ENCODE results near the gene UBE2Q2. TPM values are rescaled to one million over a fixed set of nuclear protein-coding genes. Genes with fewer than 3 reads are reported as not detected.
"Not testable (repeated sequence)": the region's sequence is repeated elsewhere in the genome, so short reads cannot be mapped to it uniquely, and the experiment has no call there.

The UBE2Q2 gene
- total and polyA plus RNA-seq, 4 donors = 38.2 to 86.4 (median 41.0) TPM

DNA sequence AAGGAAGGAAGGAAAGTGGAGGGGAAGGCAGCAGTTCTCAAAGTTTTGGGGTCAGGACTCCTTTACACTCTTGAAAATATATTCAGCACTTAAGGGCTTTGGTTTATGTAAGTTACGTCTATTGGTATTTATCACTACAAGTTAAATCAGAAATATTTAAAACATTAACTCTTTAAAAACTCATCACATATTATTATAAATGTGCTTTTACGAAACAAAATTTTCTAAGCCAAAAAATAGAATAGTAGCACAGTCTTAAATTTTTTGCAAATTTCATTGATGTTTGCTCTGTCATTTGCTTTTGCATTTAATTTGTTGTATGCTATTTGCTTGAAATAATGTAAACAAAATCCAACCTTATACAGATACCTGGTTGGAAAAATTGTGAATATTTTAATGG lies 7.5 kb downstream of the UBE2Q2 start:
- no peaks in the 10 kb centered on the region for H3K27me3 ChIP-seq (ENCODE audit: control insufficient read depth in 1 of 2, insufficient read depth in 2 of 2, low read length in 1 of 2)
- no peak overlapping the region for H3K27ac ChIP-seq (ENCODE audit: low read depth in 1 of 2, low read length in 2 of 2)
- intact Hi-C loops (cut with DNase I) = no loop called here
- no peak overlapping the region for H3K4me3 ChIP-seq (ENCODE audit: low read length in 2 of 2)
- no peak for ATAC-seq (ENCODE audit: low FRiP score)
- H3K36me3 ChIP-seq (ENCODE audit: control insufficient read depth in 1 of 2, insufficient read depth in 2 of 2, low read length in 1 of 2) = peaks cover 0 to 2% of the 10 kb centered on the region in 2 donors
- no peak for DNase-seq
- peaks cover 0 to 4% of the 10 kb centered on the region in 2 donors for H3K4me1 ChIP-seq (ENCODE audit: control insufficient read depth in 1 of 2, insufficient read depth in 2 of 2, low read length in 2 of 2)
- H3K9me3 ChIP-seq (ENCODE audit: control insufficient read depth, low read length) = no peaks in the 10 kb centered on the region
- whole genome bisulfite sequencing, 2 donors = 97 to 98% methylated on average over 2 of the region's 2 CpGs

DNA sequence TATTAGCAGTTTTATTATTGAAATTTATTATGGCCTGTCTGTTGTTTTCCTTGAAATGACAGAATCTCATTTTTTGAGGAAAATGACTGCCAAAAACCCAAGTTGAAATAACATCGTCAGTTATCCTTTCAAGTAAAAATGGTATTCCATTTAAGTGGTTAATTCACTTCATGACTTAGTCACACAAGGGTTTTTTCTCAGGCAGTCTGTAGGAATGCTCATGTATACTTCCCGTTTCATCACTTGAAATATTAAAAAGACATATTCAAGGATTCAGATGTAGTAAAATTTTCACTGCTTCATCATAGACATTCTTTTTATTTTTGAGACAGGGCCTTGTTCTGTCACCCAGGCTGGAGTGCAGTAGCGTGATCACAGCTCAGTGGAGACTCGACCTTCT lies 8.3 kb downstream of the UBE2Q2 start:
- H3K9me3 ChIP-seq (ENCODE audit: control insufficient read depth, low read length); H3K4me1 ChIP-seq (ENCODE audit: control insufficient read depth in 1 of 2, insufficient read depth in 2 of 2, low read length in 2 of 2); intact Hi-C loops (cut with DNase I); ATAC-seq (ENCODE audit: low FRiP score); DNase-seq; H3K27me3 ChIP-seq (ENCODE audit: control insufficient read depth in 1 of 2, insufficient read depth in 2 of 2, low read length in 1 of 2); H3K36me3 ChIP-seq (ENCODE audit: control insufficient read depth in 1 of 2, insufficient read depth in 2 of 2, low read length in 1 of 2); H3K4me3 ChIP-seq (ENCODE audit: low read length in 2 of 2); H3K27ac ChIP-seq (ENCODE audit: low read depth in 1 of 2, low read length in 2 of 2): not testable (repeated sequence)
- WGBS, 2 donors = 72 to 85% methylated on average over 4 of the region's 4 CpGs

DNA sequence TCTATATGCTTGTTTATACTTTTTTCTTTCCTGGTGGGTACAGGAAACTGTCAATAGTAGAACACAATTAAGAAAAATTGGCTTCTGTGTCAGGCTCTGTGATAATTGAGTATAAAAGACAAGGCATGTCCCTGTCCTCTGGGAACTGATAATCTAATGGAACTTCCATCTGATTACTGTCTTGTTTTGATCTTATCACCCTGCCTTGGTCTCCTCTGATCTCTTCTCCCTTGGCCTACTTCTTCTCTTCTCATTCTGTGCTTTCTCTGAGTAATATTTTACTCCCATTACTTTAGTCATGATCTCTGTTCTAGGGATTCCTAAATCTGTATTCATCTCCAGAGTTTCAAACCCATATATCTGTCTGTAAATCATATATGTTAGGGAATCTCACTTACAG lies 14.6 kb downstream of the UBE2Q2 start:
- Histone ChIP-seq H3K9me3 (ENCODE audit: control insufficient read depth, low read length) (no peaks in the 10 kb centered on the region), H3K27me3 (ENCODE audit: control insufficient read depth in 1 of 2, insufficient read depth in 2 of 2, low read length in 1 of 2) (no peaks in the 10 kb centered on the region), H3K4me3 (ENCODE audit: low read length in 2 of 2) (no peak overlapping the region), H3K4me1 (ENCODE audit: control insufficient read depth in 1 of 2, insufficient read depth in 2 of 2, low read length in 2 of 2) (no peaks in the 10 kb centered on the region), H3K27ac (ENCODE audit: low read depth in 1 of 2, low read length in 2 of 2) (no peak overlapping the region), H3K36me3 (ENCODE audit: control insufficient read depth in 1 of 2, insufficient read depth in 2 of 2, low read length in 1 of 2) (peaks cover 0 to 2% of the 10 kb centered on the region in 2 donors)
- DNase-seq (no peak), ATAC-seq (ENCODE audit: low FRiP score) (no peak)
- intact Hi-C loops (cut with DNase I) = no loop called here

DNA sequence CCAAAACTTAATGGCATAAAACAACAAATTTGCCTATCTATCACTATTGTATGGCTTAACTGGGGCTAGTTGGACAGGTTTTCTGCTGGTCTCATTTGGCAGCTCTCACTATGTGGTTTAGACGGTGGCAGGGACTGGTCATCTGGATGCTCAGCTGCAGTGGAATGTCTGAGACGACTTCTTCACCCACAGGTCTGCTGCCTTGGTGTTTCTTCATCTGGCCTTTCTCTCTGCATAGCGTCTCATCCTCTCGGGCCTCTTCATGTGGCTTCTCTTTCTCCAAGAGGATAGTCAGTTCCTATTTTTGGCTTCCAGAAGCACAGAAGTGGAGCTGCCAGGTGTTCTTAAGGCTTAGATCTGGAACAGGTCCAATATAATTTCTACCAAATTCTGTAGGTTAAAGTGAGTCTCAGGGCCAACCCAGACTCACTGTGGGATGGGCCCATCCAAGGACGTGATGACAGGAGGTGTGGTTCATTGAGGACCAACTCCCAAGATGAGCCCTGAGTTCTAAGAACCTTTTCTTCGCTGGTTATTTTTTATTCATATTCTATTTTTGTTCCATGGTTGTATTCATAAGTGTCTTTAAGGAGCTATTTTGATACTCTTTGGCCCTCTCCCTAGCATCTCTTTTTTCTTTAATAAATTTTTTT lies 18.6 kb downstream of the UBE2Q2 start:
- no peak overlapping the region for H3K4me3 ChIP-seq (ENCODE audit: low read length in 2 of 2)
- no peaks in the 10 kb centered on the region for H3K4me1 ChIP-seq (ENCODE audit: control insufficient read depth in 1 of 2, insufficient read depth in 2 of 2, low read length in 2 of 2)
- no peaks in the 10 kb centered on the region for H3K36me3 ChIP-seq (ENCODE audit: control insufficient read depth in 1 of 2, insufficient read depth in 2 of 2, low read length in 1 of 2)
- intact Hi-C loops (cut with DNase I) = no loop called here
- ATAC-seq (ENCODE audit: low FRiP score) (no peak), DNase-seq (no peak)
- WGBS, 2 donors = 90 to 94% methylated on average over 6 of the region's 6 CpGs
- no peaks in the 10 kb centered on the region for H3K27me3 ChIP-seq (ENCODE audit: control insufficient read depth in 1 of 2, insufficient read depth in 2 of 2, low read length in 1 of 2)
- no peak overlapping the region for H3K27ac ChIP-seq (ENCODE audit: low read depth in 1 of 2, low read length in 2 of 2)
- H3K9me3 ChIP-seq (ENCODE audit: control insufficient read depth, low read length) = no peaks in the 10 kb centered on the region

DNA sequence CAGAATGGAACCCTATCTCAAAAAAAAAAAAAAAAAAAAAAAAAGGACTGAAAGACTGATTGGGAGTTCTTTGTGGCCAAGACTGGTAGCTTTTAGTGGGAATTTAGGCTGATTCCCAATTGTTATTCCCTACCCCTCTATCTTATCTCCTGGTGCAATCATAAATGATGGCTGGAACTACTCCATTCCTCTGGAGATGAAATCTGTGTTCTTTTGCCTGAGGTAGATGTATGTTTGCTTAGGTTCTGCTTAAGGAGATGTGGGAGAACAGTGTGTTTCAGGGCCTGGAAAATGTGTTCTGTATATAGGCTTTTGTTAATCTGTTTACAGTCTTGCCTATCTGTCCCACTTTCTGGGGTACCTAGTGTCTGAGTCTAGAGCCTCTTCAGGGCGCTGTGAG lies 19.5 kb downstream of the UBE2Q2 start:
- 100% methylated on average over 1 of the region's 1 CpG for WGBS, 2 donors
- H3K4me3 ChIP-seq (ENCODE audit: low read length in 2 of 2) = no peak overlapping the region
- intact Hi-C loops (cut with DNase I) = no loop called here

DNA sequence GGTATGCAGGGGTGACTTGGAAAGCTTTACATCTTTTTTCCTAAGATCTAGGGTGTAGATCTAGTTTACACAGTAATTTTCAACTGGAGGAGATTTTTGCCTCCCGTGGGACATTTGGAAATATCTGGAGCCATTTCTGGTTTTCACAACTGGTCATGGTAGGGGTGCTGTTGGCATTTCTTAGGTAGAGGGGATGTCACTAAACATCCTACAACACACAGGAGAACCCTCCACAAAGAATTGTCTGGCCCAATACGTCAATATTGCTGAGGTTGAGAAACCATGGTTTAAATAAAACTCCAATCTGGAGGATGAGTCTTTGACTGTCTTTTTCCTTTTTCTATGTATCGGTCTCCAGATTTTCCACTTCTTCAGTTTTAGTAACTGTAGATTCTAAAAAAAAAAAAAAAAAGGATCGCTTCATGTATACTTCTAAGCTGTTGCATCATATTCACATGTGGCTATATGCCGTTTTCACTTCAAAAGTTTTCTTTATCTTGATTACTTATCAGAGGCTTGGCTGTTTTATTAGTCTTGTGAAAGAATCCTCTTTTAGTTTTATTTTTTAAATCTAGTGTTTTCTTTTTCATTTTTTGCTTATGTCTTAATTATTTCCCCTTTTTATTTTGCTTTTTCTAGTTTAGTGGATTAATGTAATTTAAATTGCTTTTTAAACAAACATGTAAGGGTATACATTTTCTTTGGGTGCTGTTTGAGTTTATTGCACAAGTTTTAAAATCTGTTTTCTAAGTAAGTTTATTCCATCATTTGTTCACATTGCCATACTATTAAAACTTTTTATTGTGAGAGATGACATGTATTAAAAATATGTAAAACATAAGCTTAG lies 21.2 kb downstream of the UBE2Q2 start:
- WGBS, 2 donors = 84% methylated on average over 5 of the region's 5 CpGs
- Histone ChIP-seq H3K9me3 (ENCODE audit: control insufficient read depth, low read length) (no peaks in the 10 kb centered on the region), H3K4me1 (ENCODE audit: control insufficient read depth in 1 of 2, insufficient read depth in 2 of 2, low read length in 2 of 2) (no peaks in the 10 kb centered on the region), H3K36me3 (ENCODE audit: control insufficient read depth in 1 of 2, insufficient read depth in 2 of 2, low read length in 1 of 2) (peaks cover 0 to 1% of the 10 kb centered on the region in 2 donors), H3K27ac (ENCODE audit: low read depth in 1 of 2, low read length in 2 of 2) (no peak overlapping the region), H3K27me3 (ENCODE audit: control insufficient read depth in 1 of 2, insufficient read depth in 2 of 2, low read length in 1 of 2) (no peaks in the 10 kb centered on the region), H3K4me3 (ENCODE audit: low read length in 2 of 2) (no peak overlapping the region)
- DNase-seq (no peak), ATAC-seq (ENCODE audit: low FRiP score) (no peak)
- intact Hi-C loops (cut with DNase I) = no loop called here

More for the DNA sequence above, 19.5 kb downstream of the UBE2Q2 start:
- ATAC-seq (ENCODE audit: low FRiP score) (no peak), DNase-seq (no peak)
- Histone ChIP-seq H3K27ac (ENCODE audit: low read depth in 1 of 2, low read length in 2 of 2) (no peak overlapping the region), H3K36me3 (ENCODE audit: control insufficient read depth in 1 of 2, insufficient read depth in 2 of 2, low read length in 1 of 2) (no peaks in the 10 kb centered on the region), H3K9me3 (ENCODE audit: control insufficient read depth, low read length) (no peaks in the 10 kb centered on the region), H3K4me1 (ENCODE audit: control insufficient read depth in 1 of 2, insufficient read depth in 2 of 2, low read length in 2 of 2) (no peaks in the 10 kb centered on the region), H3K27me3 (ENCODE audit: control insufficient read depth in 1 of 2, insufficient read depth in 2 of 2, low read length in 1 of 2) (no peaks in the 10 kb centered on the region)

DNA sequence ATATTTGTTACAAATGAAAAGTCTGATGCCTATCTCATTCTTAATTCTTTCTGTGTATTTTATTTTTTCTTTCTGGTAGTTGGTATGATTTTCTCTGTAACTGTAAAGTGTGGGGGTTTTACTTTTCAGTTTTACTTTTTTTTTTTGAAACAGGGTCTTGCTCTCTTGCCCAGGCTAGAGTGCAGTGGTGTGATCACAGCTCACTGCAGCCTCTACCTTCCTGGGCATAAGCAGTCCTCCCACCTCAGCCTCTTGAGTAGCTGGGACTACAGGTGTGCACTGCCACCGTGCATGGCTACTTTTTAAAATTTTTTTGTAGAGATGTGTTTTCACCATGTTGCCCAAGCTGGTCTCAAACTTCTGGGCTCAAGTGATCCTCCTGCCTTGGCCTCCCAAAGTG lies 22.8 kb downstream of the UBE2Q2 start:
- 94 to 100% methylated on average over 1 of the region's 1 CpG for WGBS, 2 donors
- H3K4me3 ChIP-seq (ENCODE audit: low read length in 2 of 2); H3K36me3 ChIP-seq (ENCODE audit: control insufficient read depth in 1 of 2, insufficient read depth in 2 of 2, low read length in 1 of 2); H3K9me3 ChIP-seq (ENCODE audit: control insufficient read depth, low read length); ATAC-seq (ENCODE audit: low FRiP score); DNase-seq; H3K4me1 ChIP-seq (ENCODE audit: control insufficient read depth in 1 of 2, insufficient read depth in 2 of 2, low read length in 2 of 2); H3K27ac ChIP-seq (ENCODE audit: low read depth in 1 of 2, low read length in 2 of 2); H3K27me3 ChIP-seq (ENCODE audit: control insufficient read depth in 1 of 2, insufficient read depth in 2 of 2, low read length in 1 of 2); intact Hi-C loops (cut with DNase I): not testable (repeated sequence)

DNA sequence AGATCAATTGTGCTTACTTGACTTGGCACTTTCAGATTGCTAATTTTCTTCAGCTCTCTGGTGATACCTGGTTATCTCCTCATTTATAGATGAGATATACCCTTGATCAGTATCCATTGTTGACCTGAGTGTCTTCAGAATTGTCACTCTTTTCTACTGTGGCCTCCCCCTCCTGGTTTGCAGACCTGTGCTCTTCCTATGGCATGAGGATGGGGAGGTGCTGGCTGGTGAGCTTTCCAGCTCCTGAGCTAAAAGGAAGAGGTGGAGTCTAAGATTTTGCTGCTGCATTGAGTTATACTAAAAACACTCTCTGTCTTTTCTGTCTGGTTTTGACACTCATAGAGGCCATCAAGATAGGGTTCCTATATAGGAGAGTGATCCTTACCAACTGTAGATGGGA lies 23.7 kb downstream of the UBE2Q2 start:
- intact Hi-C loops (cut with DNase I) = no loop called here
- Histone ChIP-seq H3K9me3 (ENCODE audit: control insufficient read depth, low read length) (no peaks in the 10 kb centered on the region), H3K27ac (ENCODE audit: low read depth in 1 of 2, low read length in 2 of 2) (no peak overlapping the region), H3K36me3 (ENCODE audit: control insufficient read depth in 1 of 2, insufficient read depth in 2 of 2, low read length in 1 of 2) (peaks cover 0 to 2% of the 10 kb centered on the region in 2 donors), H3K27me3 (ENCODE audit: control insufficient read depth in 1 of 2, insufficient read depth in 2 of 2, low read length in 1 of 2) (no peaks in the 10 kb centered on the region), H3K4me1 (ENCODE audit: control insufficient read depth in 1 of 2, insufficient read depth in 2 of 2, low read length in 2 of 2) (no peaks in the 10 kb centered on the region), H3K4me3 (ENCODE audit: low read length in 2 of 2) (no peak overlapping the region)
- no peak for DNase-seq
- ATAC-seq (ENCODE audit: low FRiP score) = no peak

DNA sequence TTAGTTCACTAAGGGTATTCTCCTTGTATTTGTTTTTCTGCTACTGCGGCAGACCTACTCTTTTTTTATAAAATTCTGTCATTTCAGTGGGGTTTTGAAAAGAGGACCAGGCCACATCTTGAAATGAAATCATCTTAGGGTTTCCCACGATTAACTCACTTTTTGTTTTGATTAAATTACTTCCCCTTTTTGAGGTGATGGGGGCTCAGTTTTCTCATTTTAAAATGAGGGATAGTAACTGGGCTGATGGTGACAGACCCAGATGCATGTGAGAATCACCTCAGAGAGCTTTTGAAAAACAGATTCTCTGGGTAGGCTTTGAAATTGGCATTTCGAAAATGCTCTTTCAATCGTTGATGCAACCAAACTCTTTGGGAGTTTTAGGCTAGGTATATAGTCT lies 24.2 kb downstream of the UBE2Q2 start:
- no peaks in the 10 kb centered on the region for H3K9me3 ChIP-seq (ENCODE audit: control insufficient read depth, low read length)
- DNase-seq = no peak
- no peak overlapping the region for H3K4me3 ChIP-seq (ENCODE audit: low read length in 2 of 2)
- H3K27me3 ChIP-seq (ENCODE audit: control insufficient read depth in 1 of 2, insufficient read depth in 2 of 2, low read length in 1 of 2) = no peaks in the 10 kb centered on the region
- H3K27ac ChIP-seq (ENCODE audit: low read depth in 1 of 2, low read length in 2 of 2) = no peak overlapping the region
- peaks cover 0 to 2% of the 10 kb centered on the region in 2 donors for H3K36me3 ChIP-seq (ENCODE audit: control insufficient read depth in 1 of 2, insufficient read depth in 2 of 2, low read length in 1 of 2)
- intact Hi-C loops (cut with DNase I) = no loop called here
- ATAC-seq (ENCODE audit: low FRiP score) = no peak
- no peaks in the 10 kb centered on the region for H3K4me1 ChIP-seq (ENCODE audit: control insufficient read depth in 1 of 2, insufficient read depth in 2 of 2, low read length in 2 of 2)
- WGBS, 2 donors = 74 to 75% methylated on average over 4 of the region's 4 CpGs

Data from aorta (tissue), 5 donors.